ENCODE data around the gene SEC61B.

Gene SEC61B

DNA sequence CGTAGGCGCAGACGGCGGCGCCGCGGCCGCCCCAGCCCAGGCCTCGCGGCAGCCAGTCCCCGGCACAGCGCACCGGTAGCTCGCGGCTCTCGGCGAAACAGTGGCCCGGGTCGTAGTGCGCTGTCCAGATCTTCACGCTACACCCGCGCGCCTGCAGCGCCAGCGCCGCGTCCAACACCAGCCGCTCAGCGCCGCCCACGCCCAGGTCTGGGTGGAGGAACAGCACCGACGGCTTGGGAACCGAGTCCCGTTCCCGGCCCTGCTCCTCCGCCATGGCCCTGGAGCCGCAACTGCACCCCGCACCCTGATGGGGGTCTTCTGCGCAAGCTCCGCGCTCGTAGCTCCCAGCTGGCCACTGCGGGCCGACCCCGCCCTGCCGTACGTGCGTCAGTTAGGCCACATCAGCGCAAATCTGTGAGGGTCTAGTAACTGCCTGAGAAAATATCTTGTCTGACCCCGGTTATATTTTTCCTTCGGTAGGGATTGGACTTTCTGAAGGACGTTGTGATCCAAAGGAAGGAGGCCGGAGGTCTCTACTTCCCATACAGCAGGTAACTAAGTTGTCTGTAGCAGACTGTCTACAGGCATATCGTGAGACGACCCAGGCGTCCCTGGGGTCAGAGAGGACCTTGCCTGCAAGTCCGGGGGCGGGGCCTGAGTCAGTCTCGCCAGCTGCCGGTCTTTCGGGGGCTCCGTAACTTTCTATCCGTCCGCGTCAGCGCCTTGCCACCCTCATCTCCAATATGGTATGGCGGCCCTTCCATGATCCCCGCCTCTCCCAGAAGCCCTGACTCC lies at the start of gene SEC61B, which contains the start of gene ALG2:
SEC61B (plus strand) TSS at position 662 of the 795 bp plus-strand sequence; CDS start at position 744, 82 bp downstream.
ALG2 (minus strand) TSS at position 322 of the 795 bp plus-strand sequence; CDS start at position 274, 48 bp downstream.
- DNase-seq (ENCODE audit: low read depth in 2 of 2), result peak; percentile 89 to 92

DNA sequence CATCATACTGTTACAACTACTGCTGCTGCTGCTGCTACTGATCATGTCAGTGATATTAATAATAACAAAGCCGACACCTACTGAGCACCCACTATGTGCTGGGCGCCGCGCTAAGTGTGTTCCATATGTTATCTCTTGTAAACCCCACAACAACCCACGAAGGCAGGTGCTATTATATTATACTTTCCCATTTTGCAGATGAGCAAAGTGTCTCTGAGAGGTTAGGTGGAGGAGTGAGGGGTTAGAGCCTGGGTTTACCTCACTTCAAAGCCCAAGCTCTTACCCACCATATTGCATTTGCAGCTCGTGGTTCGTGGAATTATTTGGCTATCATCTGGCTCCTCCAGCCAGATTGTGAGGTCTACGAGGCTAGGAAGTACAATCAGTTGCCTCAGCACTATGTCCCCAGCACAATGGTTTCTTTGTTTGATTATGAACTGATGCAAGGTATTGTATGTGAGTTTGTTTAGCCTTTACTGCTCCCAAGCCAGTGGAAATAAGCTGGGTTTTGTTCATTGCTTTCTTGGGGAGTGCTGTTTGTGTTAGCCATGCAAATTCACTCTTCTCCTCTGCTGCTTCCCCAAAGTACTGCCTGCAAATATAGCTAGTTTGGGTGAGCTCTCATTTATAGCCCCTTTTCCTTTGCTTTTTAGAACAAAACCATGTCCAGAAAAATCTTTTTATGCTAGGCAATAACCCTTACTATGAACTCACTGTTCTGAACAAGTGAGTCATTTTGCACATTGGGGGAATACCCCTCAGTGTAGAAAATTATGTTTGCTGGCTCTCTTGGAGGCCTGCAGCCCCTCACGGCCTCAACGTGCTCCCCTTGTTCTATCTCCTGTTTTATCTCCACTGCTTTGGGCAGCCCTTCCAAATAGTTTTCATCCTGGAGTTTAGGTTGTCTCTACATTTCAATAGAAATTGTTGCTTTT lies 48.2 kb upstream of the SEC61B start:
- DNase-seq (ENCODE audit: low read depth in 2 of 2), result no peak

DNA sequence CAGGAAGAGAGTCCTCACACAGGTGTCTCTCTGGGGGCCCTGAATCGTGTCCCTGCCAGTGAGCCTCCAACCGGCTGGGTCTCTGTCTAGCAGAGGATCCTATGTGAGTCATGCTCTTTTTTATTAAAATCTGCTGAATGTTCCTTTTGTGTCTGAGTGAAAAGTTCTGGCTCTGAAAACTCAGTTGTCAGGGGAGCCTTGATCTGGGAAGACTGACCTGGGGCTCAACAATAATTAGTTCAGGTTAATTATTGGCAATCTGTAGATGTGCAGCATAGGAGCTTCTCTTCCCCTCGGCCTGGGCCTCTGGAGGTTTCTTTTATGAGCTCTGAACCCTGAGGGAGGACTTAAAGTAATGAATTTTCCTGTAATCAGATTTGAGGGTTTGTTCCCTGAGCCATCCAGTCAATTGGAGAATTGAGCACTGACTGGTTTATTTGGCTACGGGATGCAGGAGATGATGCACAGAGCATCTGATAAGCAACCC lies 45.5 kb upstream of the SEC61B start:
- DNase-seq (ENCODE audit: low read depth in 2 of 2), result no peak

DNA sequence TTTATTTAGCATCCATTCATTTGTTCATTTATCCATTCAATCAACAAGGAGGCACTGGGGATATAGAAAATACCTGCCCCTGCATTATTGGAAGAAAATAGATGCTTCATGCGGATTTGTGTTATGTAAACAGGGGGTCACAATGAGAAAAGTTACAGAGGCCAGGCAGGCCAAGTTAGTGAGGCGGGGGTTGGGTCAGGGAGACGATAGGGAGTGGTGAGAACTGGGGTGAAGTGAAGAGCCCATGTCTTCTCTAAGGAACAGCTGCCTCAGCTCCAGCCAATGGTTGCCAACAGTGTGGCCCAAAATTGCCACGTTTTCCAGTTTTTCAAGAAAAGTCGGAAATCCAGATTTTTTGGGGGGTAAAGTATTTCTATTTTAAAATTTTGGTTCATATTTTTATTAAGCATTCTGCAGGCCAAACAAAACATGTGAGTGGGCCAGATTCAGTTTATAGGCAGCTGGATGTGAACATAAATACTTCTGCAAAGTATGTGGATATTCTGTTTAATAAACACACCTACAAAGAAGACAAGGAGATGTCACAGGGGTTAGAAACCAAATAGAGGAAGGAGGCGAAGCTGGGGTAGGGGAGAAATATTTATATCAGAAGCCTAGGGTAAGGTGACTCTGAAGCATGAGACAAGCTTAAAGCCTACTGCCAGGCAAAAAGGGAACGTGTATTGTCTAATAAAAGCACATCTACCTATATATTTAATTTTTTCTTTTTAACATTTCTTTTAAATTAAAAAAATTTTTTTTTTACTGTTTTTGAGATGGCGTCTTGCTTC lies 44.3 kb upstream of the SEC61B start:
- no peak for DNase-seq (ENCODE audit: low read depth in 2 of 2)

DNA sequence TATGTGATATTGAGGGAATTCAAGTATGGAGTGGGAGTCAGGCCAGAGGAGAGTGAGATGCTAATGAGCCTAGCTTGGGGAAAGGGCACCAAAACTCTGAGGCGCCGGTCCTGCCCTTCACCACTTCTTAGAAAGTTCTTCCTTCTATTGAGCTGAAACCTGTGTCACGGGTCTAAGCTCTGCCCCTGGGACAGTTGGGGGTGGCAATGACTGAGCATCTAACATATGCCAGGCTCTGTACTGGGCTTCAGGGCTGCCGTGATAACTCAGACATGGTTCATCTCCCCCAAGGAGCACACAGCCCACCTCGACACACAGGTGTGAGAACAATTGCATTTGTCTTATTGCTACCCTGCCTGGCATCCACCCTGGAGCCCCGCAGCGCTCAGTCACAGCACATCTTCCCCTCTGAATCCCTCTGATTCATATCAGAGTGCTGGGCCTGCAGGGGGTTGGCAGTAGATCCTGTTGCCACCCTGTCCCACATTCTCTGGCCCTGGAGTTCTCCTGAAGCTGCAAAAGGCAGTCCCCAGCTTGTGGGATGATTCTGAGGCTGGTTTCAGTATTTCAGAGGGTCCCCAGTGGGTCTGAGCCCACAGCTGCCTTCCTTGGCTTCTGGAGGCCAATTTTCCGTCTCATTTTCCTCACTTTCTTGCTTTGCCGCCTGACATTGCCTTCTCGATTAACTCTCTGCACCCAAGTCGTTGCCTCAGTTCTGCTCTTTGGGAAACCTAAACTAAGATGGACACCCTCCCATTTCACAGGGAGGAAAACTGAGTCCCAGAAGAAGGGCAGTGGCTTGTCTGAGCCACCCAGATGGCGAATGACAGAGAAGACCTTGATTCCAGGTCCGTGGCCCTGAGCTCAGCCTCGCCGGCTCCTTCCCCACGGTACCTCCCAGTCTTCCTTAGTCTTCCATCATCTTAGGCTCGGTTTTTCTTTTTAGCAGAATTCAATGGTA lies 42.9 kb upstream of the SEC61B start:
- no peak for DNase-seq (ENCODE audit: low read depth in 2 of 2)

DNA sequence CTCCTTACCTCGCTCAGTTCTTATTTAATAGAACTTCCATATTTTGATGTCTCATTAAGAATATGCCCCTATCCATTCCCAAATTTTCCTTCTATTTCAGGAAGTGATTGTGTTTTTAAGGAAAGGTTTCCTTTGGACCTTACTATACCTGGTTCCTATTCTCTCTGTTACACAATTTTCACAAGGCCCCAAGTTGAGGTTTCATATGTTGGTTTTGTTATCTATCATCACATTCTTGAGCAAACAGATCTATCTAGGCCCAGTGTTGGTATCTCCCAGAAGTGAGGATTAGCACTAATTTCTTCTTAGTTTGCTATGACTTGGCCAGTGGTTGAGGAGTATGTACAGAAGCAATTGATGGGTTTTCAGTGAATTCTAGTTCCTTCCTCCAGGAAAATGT lies 41.9 kb upstream of the SEC61B start:
- no peak for DNase-seq (ENCODE audit: low read depth in 2 of 2)

DNA sequence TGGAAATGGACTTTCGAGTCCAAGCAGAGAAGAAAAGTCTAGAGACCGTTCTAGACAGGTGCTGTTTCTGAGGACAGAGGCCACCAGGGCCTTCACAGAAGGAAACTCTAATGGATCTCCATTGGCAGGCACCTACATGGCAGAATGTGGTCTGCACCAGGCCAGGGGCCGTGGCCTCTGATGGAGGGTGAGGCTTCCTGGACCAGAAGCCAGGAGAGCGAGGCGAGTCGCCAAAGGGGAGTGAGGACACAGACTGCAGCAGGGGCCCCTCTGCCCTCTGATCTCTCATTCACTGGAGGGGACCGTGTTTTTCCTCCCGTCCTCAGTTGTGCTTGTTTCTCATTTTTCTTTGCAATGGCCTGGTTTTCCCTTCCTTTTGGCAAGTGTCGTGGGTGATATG lies 41.4 kb upstream of the SEC61B start:
- no peak for DNase-seq (ENCODE audit: low read depth in 2 of 2)

DNA sequence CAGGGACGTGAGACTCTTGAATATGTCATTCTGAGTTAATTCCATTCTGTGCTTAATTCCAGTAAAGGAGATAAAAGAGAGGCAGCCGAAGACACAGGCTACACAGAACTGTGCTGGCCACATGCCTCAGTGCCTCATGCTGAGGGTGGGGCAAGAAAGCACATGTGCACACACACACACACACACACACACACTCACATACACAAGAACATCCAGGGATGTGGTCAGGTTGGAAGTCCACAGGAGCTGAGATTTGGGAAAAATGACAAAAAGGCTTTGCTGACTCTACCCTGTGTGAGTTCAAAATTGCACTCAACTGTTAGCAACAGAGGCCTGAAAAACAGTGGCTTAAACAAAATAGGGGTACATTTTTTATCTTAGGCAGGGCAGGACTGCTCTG lies 40.9 kb upstream of the SEC61B start:
- DNase-seq (ENCODE audit: low read depth in 2 of 2), result no peak

DNA sequence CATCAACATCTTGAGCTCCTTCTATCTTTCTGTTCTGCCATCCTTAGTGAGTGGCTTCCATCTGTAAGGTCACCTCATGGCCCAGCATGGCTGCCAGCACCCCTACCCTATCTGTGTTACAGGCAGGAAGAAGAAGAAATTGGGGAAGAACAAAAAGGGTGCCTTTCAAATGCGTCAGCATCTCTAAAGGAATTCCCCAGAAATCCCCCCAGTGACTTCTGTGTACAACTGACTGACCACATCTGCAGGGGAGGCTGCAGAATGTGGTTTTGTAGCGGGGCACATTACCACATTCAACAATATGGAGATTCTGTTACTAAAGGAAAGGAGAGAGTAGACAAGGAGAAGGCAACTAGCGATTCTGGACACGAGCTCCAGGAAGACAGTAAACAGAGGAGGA lies 40.5 kb upstream of the SEC61B start:
- DNase-seq (ENCODE audit: low read depth in 2 of 2), result peak in 1 of 2 donors; percentile 8

DNA sequence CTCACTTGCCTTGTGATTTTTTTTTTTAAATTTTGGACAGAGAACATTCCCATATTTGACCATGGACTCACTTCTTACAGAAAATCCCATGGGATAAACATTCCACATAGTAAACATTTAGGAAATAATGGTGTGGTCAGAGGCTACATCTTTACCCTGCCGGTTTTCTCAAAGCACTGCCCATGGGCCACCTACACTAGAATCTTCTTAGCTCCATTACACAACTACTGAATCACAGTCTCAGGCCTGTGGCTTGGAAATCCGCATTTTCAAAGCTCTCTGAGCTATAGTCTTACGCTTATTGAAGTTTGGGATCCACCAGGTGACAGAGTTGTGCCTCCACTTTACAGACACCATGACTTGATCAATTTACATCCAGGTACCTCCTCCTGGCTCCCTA lies 39.7 kb upstream of the SEC61B start:
- DNase-seq (ENCODE audit: low read depth in 2 of 2), result no peak

DNA sequence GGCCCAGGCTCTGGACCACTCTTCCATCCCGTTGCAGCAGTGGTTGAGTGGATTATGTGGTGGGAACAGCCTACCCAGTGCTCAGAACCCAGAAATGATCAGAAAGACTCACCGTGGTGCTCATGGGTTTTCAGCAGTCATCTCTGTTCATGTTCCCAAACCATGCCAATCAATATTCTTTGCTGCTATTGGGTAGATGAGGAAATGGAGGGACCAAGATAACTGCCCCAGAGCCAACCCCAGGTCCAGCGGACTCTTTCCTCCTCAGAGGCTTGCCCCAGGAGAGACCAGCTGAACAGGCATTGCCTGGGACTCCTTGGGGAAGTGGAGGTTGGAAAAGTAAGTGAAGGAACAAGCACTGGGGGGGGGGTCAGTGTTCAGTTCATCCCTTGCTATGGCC lies 38.5 kb upstream of the SEC61B start:
- DNase-seq (ENCODE audit: low read depth in 2 of 2), result no peak

DNA sequence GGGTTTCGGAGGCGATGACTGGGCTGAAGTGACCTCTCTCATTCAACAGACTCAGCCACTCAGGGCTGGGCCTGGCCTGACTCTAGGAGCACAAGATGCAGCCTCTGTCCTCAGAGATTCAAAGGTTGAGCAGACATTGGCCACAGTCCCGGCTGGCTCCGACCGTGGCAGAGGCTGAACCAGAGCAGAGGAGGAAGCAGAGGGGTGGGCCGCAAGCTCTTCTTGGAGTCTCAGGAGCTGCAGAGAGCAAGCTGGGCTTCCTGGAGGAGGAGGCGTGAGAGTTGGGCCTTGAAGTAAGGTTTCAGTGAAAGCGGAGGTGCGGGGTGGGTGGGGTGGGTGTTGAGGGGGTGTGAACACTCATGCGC lies 38.0 kb upstream of the SEC61B start:
- DNase-seq (ENCODE audit: low read depth in 2 of 2), result no peak

DNA sequence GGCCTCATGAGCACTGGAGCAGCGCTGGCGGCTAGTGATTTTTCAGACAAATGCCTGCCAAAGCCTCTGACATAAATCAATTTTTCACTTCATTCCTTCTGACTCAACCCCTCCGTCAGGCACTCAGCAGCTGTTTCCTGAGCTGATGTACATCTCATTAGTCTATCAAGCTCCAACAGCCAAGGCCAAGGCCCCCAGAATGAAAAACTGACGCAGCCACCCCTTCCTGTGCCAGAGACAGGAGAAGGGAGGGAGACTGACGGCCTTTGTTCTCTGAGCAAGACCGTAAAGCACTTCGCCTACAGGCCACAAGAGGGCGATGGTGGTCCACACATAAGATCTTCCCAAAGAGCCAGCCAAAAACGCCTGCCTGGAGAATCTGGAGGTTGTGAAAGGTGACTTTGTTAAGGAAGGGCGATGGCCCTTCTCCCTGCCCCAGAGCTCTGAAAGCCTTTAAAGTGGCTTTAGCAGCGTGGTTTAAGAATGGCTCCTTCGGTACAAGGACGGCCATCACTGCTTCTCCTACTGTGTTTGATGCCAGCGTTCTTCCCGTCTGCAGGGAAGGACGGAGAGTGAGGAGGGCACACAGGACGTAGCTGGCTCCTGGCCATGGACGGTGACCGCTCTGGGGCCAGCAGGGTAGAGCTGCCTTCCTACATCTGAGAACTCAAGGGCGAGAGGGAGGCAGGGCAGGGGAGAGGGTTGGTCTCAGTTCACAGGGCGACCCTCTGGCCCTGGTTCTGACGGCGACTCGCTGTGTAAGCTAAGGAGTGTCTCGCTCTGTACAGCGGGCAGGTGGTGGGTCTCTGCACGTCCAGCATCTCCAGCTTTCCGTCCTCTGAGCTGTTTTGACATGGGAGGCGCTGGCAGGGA lies 37.4 kb upstream of the SEC61B start:
- DNase-seq (ENCODE audit: low read depth in 2 of 2), result peak; percentile 65 to 72

DNA sequence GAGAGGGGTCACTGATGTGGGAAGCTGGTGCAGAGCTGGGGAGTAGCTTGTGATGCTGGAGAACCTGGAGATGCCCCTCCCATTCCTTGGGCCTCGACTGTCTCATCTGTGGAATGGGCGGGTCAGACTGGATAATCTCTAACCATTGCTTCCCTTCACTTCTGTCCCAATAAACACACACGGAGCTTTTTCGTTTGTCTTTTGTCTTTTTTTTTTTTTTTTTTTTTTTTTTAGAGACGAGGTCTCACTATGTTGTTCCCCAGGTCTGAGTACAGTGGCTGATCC lies 36.8 kb upstream of the SEC61B start:
- no peak for DNase-seq (ENCODE audit: low read depth in 2 of 2)

DNA sequence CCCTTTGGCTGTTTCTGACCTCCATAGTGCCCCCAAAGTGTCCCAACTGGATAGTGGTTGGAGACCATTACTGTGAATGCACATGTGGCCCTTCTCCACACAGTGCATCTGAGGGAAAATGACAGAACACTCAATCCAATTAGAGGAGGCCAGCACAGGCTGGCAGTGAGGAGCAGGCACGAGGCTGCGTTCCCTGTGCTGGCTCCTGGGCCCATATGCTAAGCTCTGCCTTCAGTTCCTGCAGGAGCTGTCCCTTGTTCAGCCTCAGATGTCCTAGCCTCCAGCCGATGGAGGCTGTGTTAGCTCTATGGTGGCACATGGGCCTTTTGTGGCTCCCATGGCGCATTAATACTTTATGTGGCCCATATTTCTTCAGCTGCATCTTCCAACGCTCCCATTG lies 36.1 kb upstream of the SEC61B start:
- no peak for DNase-seq (ENCODE audit: low read depth in 2 of 2)

DNA sequence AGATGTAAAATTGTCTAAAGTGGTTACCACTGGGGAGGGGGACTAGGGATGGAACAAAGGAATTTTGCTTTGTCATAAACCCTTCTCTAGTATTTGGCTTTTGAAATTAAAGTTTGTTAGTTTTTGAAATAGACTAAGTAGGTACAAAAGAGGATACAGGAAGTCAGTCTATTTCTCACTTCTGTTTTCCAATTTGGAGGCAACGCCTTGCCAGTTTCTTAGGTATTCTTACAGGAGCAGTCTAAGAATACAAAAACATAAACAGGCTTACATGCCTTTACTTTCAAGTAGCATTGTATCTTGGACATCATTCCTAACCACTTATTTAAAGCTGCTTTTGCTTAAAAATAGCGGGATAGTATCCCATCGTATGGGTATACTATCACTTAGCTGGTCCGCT lies 34.8 kb upstream of the SEC61B start:
- no peak for DNase-seq (ENCODE audit: low read depth in 2 of 2)

DNA sequence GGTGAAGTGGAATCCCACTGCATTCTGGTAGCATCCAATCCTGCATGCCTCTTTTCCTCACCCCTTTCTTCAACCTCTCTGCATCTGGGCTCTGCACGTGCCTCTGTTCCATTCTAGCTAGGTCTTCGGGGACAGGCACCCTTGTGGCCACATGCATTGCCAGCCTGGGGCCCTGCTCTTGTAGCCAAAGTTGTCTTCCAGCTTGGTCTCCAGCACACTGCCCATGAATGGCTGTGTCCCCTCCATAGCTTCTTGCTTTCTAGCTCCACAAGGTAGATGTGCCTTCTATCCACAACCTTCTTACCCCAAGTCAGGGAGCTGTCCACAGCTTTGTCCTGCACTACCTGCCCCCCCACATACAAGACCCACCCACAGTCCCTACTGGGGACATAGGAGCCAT lies 32.9 kb upstream of the SEC61B start:
- no peak for DNase-seq (ENCODE audit: low read depth in 2 of 2)

DNA sequence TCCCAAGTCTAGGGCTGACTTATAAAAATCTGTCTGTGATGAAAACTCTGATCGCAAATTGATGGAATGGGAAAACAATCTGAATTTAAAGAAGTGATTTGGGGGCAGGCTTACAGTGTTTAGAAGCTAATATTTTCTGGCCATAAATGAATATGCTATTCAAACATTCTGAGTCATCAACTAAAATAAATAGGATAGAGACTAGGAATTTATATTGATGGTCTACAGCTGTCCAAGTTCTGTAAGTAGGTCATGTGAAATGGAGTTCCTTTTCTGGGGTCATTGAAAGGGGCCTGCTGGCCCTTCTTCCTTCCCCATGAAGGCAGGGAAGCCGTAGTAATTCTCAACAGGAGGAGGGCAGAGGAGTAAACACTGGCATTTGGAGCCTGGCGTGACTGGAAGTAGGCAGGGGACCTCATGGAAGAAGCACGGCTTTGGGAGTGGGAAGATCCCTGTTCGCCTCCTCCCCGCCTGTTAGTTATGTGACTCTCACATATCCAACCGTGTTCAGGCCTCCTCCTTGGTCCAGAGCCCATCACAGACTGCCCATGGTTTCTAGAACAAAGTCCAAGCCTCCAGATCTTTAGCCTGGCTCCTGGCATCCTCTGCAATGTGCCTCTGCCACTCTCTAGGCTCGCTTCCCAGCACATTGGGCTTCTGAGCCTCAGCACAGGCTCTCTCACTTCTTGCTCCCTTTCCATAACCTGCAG lies 32.0 kb upstream of the SEC61B start:
- no peak for DNase-seq (ENCODE audit: low read depth in 2 of 2)

DNA sequence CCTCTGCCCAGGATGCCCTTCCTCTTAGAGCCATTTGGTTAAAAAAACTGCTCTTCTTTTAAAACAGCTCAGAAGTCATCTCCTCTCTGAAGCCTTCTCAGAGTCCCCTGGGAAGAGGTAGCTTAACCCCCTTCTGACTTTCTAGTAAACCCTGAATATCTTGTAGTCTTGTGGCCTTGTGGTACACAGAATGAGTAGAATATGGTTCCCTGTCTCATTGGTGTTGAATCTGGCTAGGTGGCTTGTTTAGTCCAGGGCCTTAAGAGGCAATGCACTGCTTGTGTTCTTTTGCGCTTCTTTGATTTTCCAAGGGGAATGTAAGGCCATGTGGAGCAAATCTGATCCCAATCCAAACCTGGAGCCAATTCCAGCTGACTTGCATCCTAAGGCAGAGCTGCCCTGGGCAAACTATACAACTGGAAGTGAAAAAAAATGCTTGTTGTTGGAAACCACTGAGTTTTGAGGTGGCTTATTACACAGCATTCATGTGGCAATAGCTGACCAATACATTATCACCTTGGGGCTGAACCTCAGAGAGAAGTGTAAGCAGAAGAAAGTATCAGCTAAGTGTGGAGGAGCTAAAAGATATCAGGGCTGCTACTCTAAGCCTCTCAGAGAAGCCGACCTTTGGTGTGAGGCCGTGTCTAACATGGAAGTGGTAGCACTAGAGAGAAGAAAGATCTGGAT lies 31.3 kb upstream of the SEC61B start:
- DNase-seq (ENCODE audit: low read depth in 2 of 2), result no peak
